ENCODE measurements around the gene PSMC3.

Gene PSMC3

DNA sequence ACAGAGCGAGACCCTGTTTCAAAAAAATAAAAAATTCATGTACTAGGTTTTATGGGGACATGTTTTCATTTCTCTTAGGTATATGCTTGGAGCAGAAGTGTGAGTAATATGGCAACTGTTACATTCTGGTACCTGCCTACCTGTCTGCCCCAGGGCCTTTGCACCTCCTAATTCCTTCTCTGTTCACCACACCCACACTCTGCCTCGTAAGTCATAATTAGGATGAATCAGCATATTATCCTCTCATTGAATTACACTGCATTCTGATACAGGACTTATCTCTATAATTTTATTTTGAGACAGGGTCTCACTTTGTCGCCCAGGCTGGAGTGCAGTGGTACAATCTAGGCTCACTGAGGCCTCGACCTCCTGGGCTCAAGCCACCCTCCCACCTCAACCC lies 25.8 kb upstream of the PSMC3 start:
- H3K9me3 ChIP-seq (ENCODE audit: low read length): no peaks in the 10 kb centered on the region
- no peaks in the 10 kb centered on the region for H3K4me1 ChIP-seq (ENCODE audit: insufficient read depth, low read length)
- H2AFZ ChIP-seq (ENCODE audit: low read depth, low read length): no peak overlapping the region
- H3K27me3 ChIP-seq (ENCODE audit: insufficient read depth, low read length): no peaks in the 10 kb centered on the region
- no peaks in the 10 kb centered on the region for H3K36me3 ChIP-seq (ENCODE audit: insufficient read depth, low read length)
- no peak overlapping the region for H3K4me3 ChIP-seq (ENCODE audit: low read length)

DNA sequence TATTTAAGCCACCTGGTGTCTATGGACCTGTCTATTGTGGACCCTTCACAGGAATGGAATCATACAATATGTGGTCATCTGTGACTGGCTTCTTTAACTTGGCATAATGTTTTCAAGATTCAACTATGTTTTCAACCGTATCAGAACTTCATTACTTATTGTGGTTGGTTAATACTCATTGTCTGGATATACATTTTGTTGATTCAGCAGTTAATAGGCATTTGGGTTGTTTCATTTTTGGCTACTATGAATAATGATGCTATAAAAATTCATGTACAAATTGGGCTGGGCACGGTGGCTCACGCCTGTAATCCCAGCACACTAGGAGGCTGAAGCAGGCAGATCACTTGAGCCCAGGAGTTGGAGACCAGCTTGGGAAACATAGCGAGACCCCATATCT lies 25.2 kb upstream of the PSMC3 start:
- Histone ChIP-seq H3K27me3 (ENCODE audit: insufficient read depth, low read length) (no peaks in the 10 kb centered on the region), H3K36me3 (ENCODE audit: insufficient read depth, low read length) (no peaks in the 10 kb centered on the region), H3K4me3 (ENCODE audit: low read length) (no peak overlapping the region), H3K9me3 (ENCODE audit: low read length) (no peaks in the 10 kb centered on the region), H2AFZ (ENCODE audit: low read depth, low read length) (no peak overlapping the region), H3K4me1 (ENCODE audit: insufficient read depth, low read length) (no peaks in the 10 kb centered on the region)

- no peaks in the 10 kb centered on the region for H3K4me1 ChIP-seq (ENCODE audit: insufficient read depth, low read length)
- no peak overlapping the region for H2AFZ ChIP-seq (ENCODE audit: low read depth, low read length)
- no peaks in the 10 kb centered on the region for H3K9me3 ChIP-seq (ENCODE audit: low read length)
- no peaks in the 10 kb centered on the region for H3K27me3 ChIP-seq (ENCODE audit: insufficient read depth, low read length)
- no peaks in the 10 kb centered on the region for H3K36me3 ChIP-seq (ENCODE audit: insufficient read depth, low read length)
- H3K4me3 ChIP-seq (ENCODE audit: low read length): no peak overlapping the region
Measured at GRCh38 chr11:47449541-47449940, 23.3 kb upstream of the PSMC3 start.

DNA sequence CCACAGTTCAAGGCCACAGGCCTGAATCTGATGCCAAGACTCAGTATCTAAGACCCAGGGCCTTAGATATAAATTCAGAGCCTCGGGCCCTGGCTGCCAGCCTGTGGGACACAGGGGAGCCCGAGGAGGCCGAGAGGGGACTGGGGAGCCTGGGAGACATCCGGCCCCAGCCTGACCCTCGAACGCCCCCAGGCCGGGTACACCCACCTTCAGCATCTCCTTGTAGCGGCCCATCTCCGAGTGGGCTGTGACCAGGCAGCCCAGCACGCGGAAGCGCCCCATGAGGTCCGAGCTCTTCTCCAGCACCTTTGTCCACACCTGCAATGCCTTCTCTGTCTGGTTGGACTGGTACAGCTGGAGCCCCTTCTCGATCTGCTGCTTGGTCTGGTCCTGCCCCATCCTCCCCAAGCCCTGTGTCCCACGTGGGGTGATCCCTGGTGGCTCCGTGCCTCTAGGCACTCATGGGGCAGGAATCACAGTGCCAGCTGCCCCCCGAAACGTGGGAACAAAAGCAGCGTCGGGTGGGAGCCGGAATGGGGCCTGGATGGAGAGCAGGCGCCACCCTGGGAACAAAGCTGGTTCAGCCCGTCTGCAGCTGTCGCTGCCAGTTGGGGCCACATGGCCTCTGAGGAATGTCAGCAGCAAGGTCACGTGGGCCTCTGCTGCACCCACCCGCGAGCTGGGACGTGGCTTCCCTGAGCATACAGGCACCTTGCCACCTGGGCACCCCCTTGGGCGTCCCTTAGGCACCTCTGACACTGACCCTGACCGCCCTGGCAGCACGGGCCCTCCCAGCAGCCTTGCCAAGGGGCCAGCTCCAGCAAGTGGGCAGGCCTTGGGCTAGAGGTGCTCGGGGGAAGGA lies 22.6 kb upstream of the PSMC3 start, which contains the start of gene RAPSN:
Gene RAPSN (minus strand): TSS at position 571 of the 862 bp plus-strand sequence. CDS start 172 bp downstream, at position 399.
- Histone ChIP-seq H3K4me1 (ENCODE audit: insufficient read depth, low read length) (no peaks in the 10 kb centered on the region), H3K9me3 (ENCODE audit: low read length) (no peaks in the 10 kb centered on the region), H3K4me3 (ENCODE audit: low read length) (no peak within 1 kb of the TSS), H3K27me3 (ENCODE audit: insufficient read depth, low read length) (no peaks in the 10 kb centered on the region), H3K36me3 (ENCODE audit: insufficient read depth, low read length) (no peaks in the 10 kb centered on the region), H2AFZ (ENCODE audit: low read depth, low read length) (no peak within 1 kb of the TSS)

DNA sequence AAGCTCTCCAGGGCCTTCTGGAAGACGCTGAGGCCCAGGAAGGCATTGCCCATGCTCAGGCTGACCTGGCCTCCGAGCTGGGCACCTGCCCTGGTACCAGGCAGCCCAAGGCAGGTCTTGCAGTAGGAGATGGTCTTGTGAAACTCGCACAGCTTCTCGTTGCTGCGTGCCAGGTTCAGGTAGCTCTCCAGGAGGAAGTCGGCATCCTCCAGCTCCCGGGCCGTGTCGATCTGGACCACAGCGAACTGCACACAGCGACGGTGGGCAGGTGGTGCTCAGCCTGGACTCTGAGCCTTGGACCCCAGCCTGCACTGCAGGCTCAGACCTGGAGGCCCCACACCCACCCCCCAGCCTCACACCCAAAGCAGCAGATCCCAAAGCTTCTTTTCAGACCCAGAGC lies 21.7 kb upstream of the PSMC3 start:
- no peak overlapping the region for H3K4me3 ChIP-seq (ENCODE audit: low read length)
- no peaks in the 10 kb centered on the region for H3K4me1 ChIP-seq (ENCODE audit: insufficient read depth, low read length)
- H3K36me3 ChIP-seq (ENCODE audit: insufficient read depth, low read length): no peaks in the 10 kb centered on the region
- H3K9me3 ChIP-seq (ENCODE audit: low read length): no peaks in the 10 kb centered on the region
- H2AFZ ChIP-seq (ENCODE audit: low read depth, low read length): no peak overlapping the region
- no peaks in the 10 kb centered on the region for H3K27me3 ChIP-seq (ENCODE audit: insufficient read depth, low read length)

DNA sequence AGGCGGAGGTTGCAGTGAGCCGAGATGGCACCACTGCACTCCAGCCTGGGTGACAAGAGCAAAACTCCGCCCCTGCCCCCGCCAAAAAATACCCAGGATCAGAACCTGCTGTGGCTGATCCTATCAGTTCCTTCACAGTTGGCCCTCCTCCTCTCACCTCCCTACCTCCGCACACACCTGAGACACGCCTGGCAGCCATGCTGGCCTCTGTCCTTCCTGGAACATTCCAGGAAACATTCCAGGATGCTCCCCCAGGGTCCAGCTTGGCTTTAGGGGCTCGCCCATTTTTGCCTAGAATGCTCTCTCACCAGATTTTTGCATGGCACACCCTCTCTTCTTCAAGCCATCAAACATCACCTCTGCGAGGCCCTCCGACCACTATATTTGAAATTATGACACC lies 20.6 kb upstream of the PSMC3 start:
- Histone ChIP-seq H3K4me3 (ENCODE audit: low read length) (no peak overlapping the region), H3K27me3 (ENCODE audit: insufficient read depth, low read length) (no peaks in the 10 kb centered on the region), H3K36me3 (ENCODE audit: insufficient read depth, low read length) (no peaks in the 10 kb centered on the region), H2AFZ (ENCODE audit: low read depth, low read length) (no peak overlapping the region), H3K9me3 (ENCODE audit: low read length) (no peaks in the 10 kb centered on the region), H3K4me1 (ENCODE audit: insufficient read depth, low read length) (no peaks in the 10 kb centered on the region)

- Histone ChIP-seq H3K36me3 (ENCODE audit: insufficient read depth, low read length) (no peaks in the 10 kb centered on the region), H3K4me3 (ENCODE audit: low read length) (no peak overlapping the region), H3K9me3 (ENCODE audit: low read length) (no peaks in the 10 kb centered on the region), H2AFZ (ENCODE audit: low read depth, low read length) (no peak overlapping the region), H3K4me1 (ENCODE audit: insufficient read depth, low read length) (no peaks in the 10 kb centered on the region), H3K27me3 (ENCODE audit: insufficient read depth, low read length) (no peaks in the 10 kb centered on the region)
Measured at GRCh38 chr11:47445840-47446239, 19.6 kb upstream of the PSMC3 start.

GRCh38 chr11:47443817-47444216 lies 17.6 kb upstream of the PSMC3 start:
- no peak overlapping the region for H2AFZ ChIP-seq (ENCODE audit: low read depth, low read length)
- H3K4me3 ChIP-seq (ENCODE audit: low read length): no peak overlapping the region
- no peaks in the 10 kb centered on the region for H3K9me3 ChIP-seq (ENCODE audit: low read length)
- no peaks in the 10 kb centered on the region for H3K27me3 ChIP-seq (ENCODE audit: insufficient read depth, low read length)
- H3K4me1 ChIP-seq (ENCODE audit: insufficient read depth, low read length): no peaks in the 10 kb centered on the region
- no peaks in the 10 kb centered on the region for H3K36me3 ChIP-seq (ENCODE audit: insufficient read depth, low read length)

- Histone ChIP-seq H2AFZ (ENCODE audit: low read depth, low read length) (no peak overlapping the region), H3K4me3 (ENCODE audit: low read length) (no peak overlapping the region), H3K36me3 (ENCODE audit: insufficient read depth, low read length) (no peaks in the 10 kb centered on the region), H3K9me3 (ENCODE audit: low read length) (no peaks in the 10 kb centered on the region), H3K4me1 (ENCODE audit: insufficient read depth, low read length) (no peaks in the 10 kb centered on the region), H3K27me3 (ENCODE audit: insufficient read depth, low read length) (no peaks in the 10 kb centered on the region)
Measured at GRCh38 chr11:47443028-47443700, 16.9 kb upstream of the PSMC3 start.

DNA sequence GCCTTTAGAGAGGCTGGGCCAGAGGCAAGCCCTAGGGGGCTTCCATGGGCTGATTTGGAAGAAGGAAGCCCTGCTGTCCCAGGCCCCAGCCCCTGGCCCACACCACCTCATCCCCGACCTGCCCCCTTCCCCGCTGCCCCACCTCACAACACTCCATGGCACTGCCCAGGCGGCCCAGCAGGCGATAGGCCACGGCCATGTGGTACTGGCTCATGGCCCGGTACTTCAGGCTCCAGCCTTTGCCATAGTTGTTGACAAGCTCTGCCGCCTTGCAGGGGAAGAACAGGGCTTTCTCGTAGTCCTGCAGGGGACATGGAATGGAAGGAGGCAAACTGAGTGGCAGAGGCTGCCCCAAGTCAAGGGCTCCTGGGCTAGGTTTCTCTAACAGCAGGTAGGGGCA lies 16.3 kb upstream of the PSMC3 start:
- Histone ChIP-seq H3K4me1 (ENCODE audit: insufficient read depth, low read length) (peaks cover 4% of the 10 kb centered on the region), H3K27me3 (ENCODE audit: insufficient read depth, low read length) (no peaks in the 10 kb centered on the region), H3K9me3 (ENCODE audit: low read length) (no peaks in the 10 kb centered on the region), H2AFZ (ENCODE audit: low read depth, low read length) (no peak overlapping the region), H3K4me3 (ENCODE audit: low read length) (no peak overlapping the region), H3K36me3 (ENCODE audit: insufficient read depth, low read length) (no peaks in the 10 kb centered on the region)

- Histone ChIP-seq H3K36me3 (ENCODE audit: insufficient read depth, low read length) (no peaks in the 10 kb centered on the region), H3K9me3 (ENCODE audit: low read length) (no peaks in the 10 kb centered on the region), H3K4me1 (ENCODE audit: insufficient read depth, low read length) (peaks cover 4% of the 10 kb centered on the region), H3K4me3 (ENCODE audit: low read length) (no peak overlapping the region), H2AFZ (ENCODE audit: low read depth, low read length) (no peak overlapping the region), H3K27me3 (ENCODE audit: insufficient read depth, low read length) (no peaks in the 10 kb centered on the region)
Measured at GRCh38 chr11:47441421-47441820, 15.2 kb upstream of the PSMC3 start.

DNA sequence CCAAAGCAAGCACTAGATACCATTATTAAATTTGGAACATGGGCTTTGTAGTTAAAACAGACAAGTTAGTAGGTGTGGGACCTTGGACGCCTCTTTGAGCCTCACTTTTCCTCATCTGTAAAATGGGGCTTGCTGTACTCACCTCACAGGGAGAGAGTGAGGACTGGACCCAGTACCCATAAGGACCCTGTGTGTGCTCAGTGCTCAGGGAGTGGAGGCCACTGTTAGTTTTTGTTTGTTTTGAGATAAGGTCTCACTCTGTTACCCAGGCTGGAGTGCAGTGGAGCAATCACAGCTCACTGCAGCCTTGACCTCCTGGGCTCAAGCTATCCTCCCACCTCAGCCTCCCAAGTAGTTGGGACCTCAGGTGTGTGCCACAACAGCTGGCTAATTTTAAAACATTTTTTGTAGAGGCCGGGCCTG lies 13.8 kb upstream of the PSMC3 start:
- H3K4me1 ChIP-seq (ENCODE audit: insufficient read depth, low read length): peaks cover 4% of the 10 kb centered on the region
- no peaks in the 10 kb centered on the region for H3K9me3 ChIP-seq (ENCODE audit: low read length)
- H3K4me3 ChIP-seq (ENCODE audit: low read length): no peak overlapping the region
- H3K36me3 ChIP-seq (ENCODE audit: insufficient read depth, low read length): no peaks in the 10 kb centered on the region
- no peaks in the 10 kb centered on the region for H3K27me3 ChIP-seq (ENCODE audit: insufficient read depth, low read length)
- no peak overlapping the region for H2AFZ ChIP-seq (ENCODE audit: low read depth, low read length)

GRCh38 chr11:47438721-47439120 lies 12.5 kb upstream of the PSMC3 start:
- Histone ChIP-seq H3K4me1 (ENCODE audit: insufficient read depth, low read length) (peaks cover 4% of the 10 kb centered on the region), H2AFZ (ENCODE audit: low read depth, low read length) (no peak overlapping the region), H3K4me3 (ENCODE audit: low read length) (no peak overlapping the region), H3K27me3 (ENCODE audit: insufficient read depth, low read length) (no peaks in the 10 kb centered on the region), H3K9me3 (ENCODE audit: low read length) (no peaks in the 10 kb centered on the region), H3K36me3 (ENCODE audit: insufficient read depth, low read length) (no peaks in the 10 kb centered on the region)
